ENCODE measurements around the gene WDFY2. TPM values are rescaled to one million over a fixed set of nuclear protein-coding genes. Genes with fewer than 3 reads are reported as not detected.

WDFY2 gene
- total and polyA plus RNA-seq, 2 experiments from 2014 or later: 11.4 to 24.0 TPM

- TF ChIP-seq REST (IDR thresholded peaks at IDR 0.05; ENCODE audit: unreplicated experiment): no peak
- no peak for TF ChIP-seq NANOG (IDR thresholded peaks at IDR 0.05; ENCODE audit: borderline replicate concordance)
- no peak for TF ChIP-seq STAT1 (IDR thresholded peaks at IDR 0.05; ENCODE audit: unreplicated experiment)
These were observed 91.6 kb downstream of the WDFY2 start (continued) for GRCh38 chr13:51675877-51676276.

- H2AFZ ChIP-seq: no peak overlapping the region
- Mint-ChIP-seq H3K27me3 (ENCODE audit: insufficient read depth, low read depth, poor library complexity) (no peaks in the 10 kb centered on the region), H3K9me3 (no peaks in the 10 kb centered on the region), H3K4me1 (peaks cover 37% of the 10 kb centered on the region), H3K36me3 (ENCODE audit: low read depth) (no peaks in the 10 kb centered on the region; the same call in 2 of the 3 replicates), H3K27ac (no peak overlapping the region), H3K4me3 (no peak overlapping the region)
- H3K79me2 ChIP-seq (replicated peaks; ENCODE audit: insufficient read depth): peaks cover 56% of the 10 kb centered on the region
- no peak for DNase-seq (ENCODE audit: low spot score)
- no peaks in the 10 kb centered on the region for H3K9me2 ChIP-seq (ENCODE audit: insufficient read depth)
- peaks cover 18% of the 10 kb centered on the region for H3K4me1 ChIP-seq (ENCODE audit: insufficient read depth)
- no peak overlapping the region for H3K4me2 ChIP-seq
- H3F3A ChIP-seq (replicated peaks; ENCODE audit: low read depth): no peaks in the 10 kb centered on the region
- ATAC-seq: no peak
- no peak overlapping the region for H3K27ac ChIP-seq (ENCODE audit: low read depth)
- H3K27me3 ChIP-seq (ENCODE audit: insufficient read depth): no peaks in the 10 kb centered on the region
- H3K36me3 ChIP-seq (ENCODE audit: insufficient read depth): no peaks in the 10 kb centered on the region
- TF ChIP-seq, protein P1, sequence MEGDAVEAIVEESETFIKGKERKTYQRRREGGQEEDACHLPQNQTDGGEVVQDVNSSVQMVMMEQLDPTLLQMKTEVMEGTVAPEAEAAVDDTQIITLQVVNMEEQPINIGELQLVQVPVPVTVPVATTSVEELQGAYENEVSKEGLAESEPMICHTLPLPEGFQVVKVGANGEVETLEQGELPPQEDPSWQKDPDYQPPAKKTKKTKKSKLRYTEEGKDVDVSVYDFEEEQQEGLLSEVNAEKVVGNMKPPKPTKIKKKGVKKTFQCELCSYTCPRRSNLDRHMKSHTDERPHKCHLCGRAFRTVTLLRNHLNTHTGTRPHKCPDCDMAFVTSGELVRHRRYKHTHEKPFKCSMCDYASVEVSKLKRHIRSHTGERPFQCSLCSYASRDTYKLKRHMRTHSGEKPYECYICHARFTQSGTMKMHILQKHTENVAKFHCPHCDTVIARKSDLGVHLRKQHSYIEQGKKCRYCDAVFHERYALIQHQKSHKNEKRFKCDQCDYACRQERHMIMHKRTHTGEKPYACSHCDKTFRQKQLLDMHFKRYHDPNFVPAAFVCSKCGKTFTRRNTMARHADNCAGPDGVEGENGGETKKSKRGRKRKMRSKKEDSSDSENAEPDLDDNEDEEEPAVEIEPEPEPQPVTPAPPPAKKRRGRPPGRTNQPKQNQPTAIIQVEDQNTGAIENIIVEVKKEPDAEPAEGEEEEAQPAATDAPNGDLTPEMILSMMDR (conservative IDR thresholded peaks at IDR 0.05; ENCODE audit: low read depth in 2 of 2): no peak
- TF ChIP-seq STAT1 (IDR thresholded peaks at IDR 0.05; ENCODE audit: unreplicated experiment) (no peak), EZH2 (IDR thresholded peaks at IDR 0.05; ENCODE audit: low read depth, unreplicated experiment) (no peak), CREB1 (CRISPR knock-in tag; IDR thresholded peaks at IDR 0.05; ENCODE audit: low read depth) (no peak), JUNB (IDR thresholded peaks at IDR 0.05; ENCODE audit: unreplicated experiment) (no peak)
- no peak overlapping the region for H3K4me3 ChIP-seq
- H4K20me1 ChIP-seq (replicated peaks; ENCODE audit: insufficient read depth): peaks cover 11% of the 10 kb centered on the region; the same call in 1 of the 2 replicates
These were observed 92.5 kb downstream of the WDFY2 start for GRCh38 chr13:51676739-51677138.

GRCh38 chr13:51678420-51678819, 94.2 kb downstream of the WDFY2 start:
- Histone ChIP-seq H3K79me2 (replicated peaks; ENCODE audit: insufficient read depth) (peaks cover 55% of the 10 kb centered on the region), H2AFZ (no peak overlapping the region), H3K4me3 (no peak overlapping the region), H3K27me3 (ENCODE audit: insufficient read depth) (no peaks in the 10 kb centered on the region), H3K9me2 (ENCODE audit: insufficient read depth) (no peaks in the 10 kb centered on the region), H3K36me3 (ENCODE audit: insufficient read depth) (no peaks in the 10 kb centered on the region), H3F3A (replicated peaks; ENCODE audit: low read depth) (no peaks in the 10 kb centered on the region), H3K4me1 (ENCODE audit: insufficient read depth) (peaks cover 20% of the 10 kb centered on the region), H3K4me2 (no peak overlapping the region), H3K27ac (ENCODE audit: low read depth) (no peak overlapping the region), H4K20me1 (replicated peaks; ENCODE audit: insufficient read depth) (peaks cover 17% of the 10 kb centered on the region; the same call in 1 of the 2 replicates)
- H3K4me1 Mint-ChIP-seq: peaks cover 31% of the 10 kb centered on the region
- no peaks in the 10 kb centered on the region; the same call in 2 of the 3 replicates for H3K36me3 Mint-ChIP-seq (ENCODE audit: low read depth)
- DNase-seq (ENCODE audit: low spot score) (no peak), ATAC-seq (no peak)
- H3K27me3 Mint-ChIP-seq (ENCODE audit: insufficient read depth, low read depth, poor library complexity): no peaks in the 10 kb centered on the region
- no peaks in the 10 kb centered on the region for H3K9me3 Mint-ChIP-seq
- no peak overlapping the region for H3K4me3 Mint-ChIP-seq
- no peak overlapping the region for H3K27ac Mint-ChIP-seq
- TF ChIP-seq EZH2phosphoT487 (IDR thresholded peaks at IDR 0.05; ENCODE audit: unreplicated experiment): no peak
- no peak for TF ChIP-seq REST (IDR thresholded peaks at IDR 0.05; ENCODE audit: unreplicated experiment)
- no peak for TF ChIP-seq ZNF114 (CRISPR knock-in tag; IDR thresholded peaks at IDR 0.05)
